ENCODE results near the gene GPR137B.

Gene GPR137B

GRCh38 chr1:236142253-236143103 is at the start of gene GPR137B:
Gene GPR137B, plus strand, starts transcription at chr1:236142539. Its CDS starts 84 bp downstream, at chr1:236142623.
- peak; percentile 30 for DNase-seq (ENCODE audit: low read depth)

GRCh38 chr1:236092899-236093298 is 49.4 kb upstream of the GPR137B start:
- no peak for DNase-seq (ENCODE audit: low read depth)

- no peak for DNase-seq (ENCODE audit: low read depth)
These were observed 46.4 kb upstream of the GPR137B start for GRCh38 chr1:236095705-236096520.

GRCh38 chr1:236096660-236097482 is 45.5 kb upstream of the GPR137B start:
- DNase-seq (ENCODE audit: low read depth), result peak; percentile 66

GRCh38 chr1:236098267-236098666 is 44.1 kb upstream of the GPR137B start:
- DNase-seq (ENCODE audit: low read depth), result no peak

- no peak for DNase-seq (ENCODE audit: low read depth)
These were observed 42.9 kb upstream of the GPR137B start for GRCh38 chr1:236099355-236099974.

- DNase-seq (ENCODE audit: low read depth), result no peak
These were observed 41.5 kb upstream of the GPR137B start for GRCh38 chr1:236100799-236101198.

- DNase-seq (ENCODE audit: low read depth), result no peak
These were observed 40.8 kb upstream of the GPR137B start for GRCh38 chr1:236101233-236102200.

- DNase-seq (ENCODE audit: low read depth), result no peak
These were observed 39.7 kb upstream of the GPR137B start for GRCh38 chr1:236102611-236103010.

- DNase-seq (ENCODE audit: low read depth), result no peak
These were observed 39.3 kb upstream of the GPR137B start for GRCh38 chr1:236103059-236103458.

GRCh38 chr1:236103646-236104218 is 38.6 kb upstream of the GPR137B start:
- peak; percentile 53 for DNase-seq (ENCODE audit: low read depth)

GRCh38 chr1:236107121-236107907 is 35.0 kb upstream of the GPR137B start:
- DNase-seq (ENCODE audit: low read depth), result no peak

GRCh38 chr1:236108027-236108648 is 34.2 kb upstream of the GPR137B start:
- DNase-seq (ENCODE audit: low read depth), result no peak

- DNase-seq (ENCODE audit: low read depth), result no peak
These were observed 32.2 kb upstream of the GPR137B start for GRCh38 chr1:236110137-236110536.

GRCh38 chr1:236111527-236112331 is 30.6 kb upstream of the GPR137B start:
- DNase-seq (ENCODE audit: low read depth), result no peak

GRCh38 chr1:236112332-236112627 is 30.1 kb upstream of the GPR137B start:
- no peak for DNase-seq (ENCODE audit: low read depth)

- DNase-seq (ENCODE audit: low read depth), result no peak
These were observed 28.9 kb upstream of the GPR137B start for GRCh38 chr1:236113324-236114032.

All from stimulated activated CD8-positive, alpha-beta memory T cell treated with anti-CD3 and anti-CD28 coated beads, Interleukin-15, amount 100 ng/mL, for 1 hour (primary cell).